HepG2 (cell line): Measurements from ENCODE around the gene MPZ. TPM values are rescaled to one million over a fixed set of nuclear protein-coding genes. Genes with fewer than 3 reads are reported as not detected.

Experiments
- ATAC-seq: fragments of 200-7000 bp; cut with Tn5 transposase; 3 replicates; pipeline ENCODE4 v1.9.1; 2020; ENCODE audit warnings: mild to moderate bottlenecking, moderate library complexity
- BruUV-seq: library from RNA; stranded (reverse); fragments of 400-500 nt; replicated peaks from 2 replicates; lab custom pipeline; 2021; lab: Mats Ljungman, UMichigan
- CTCF ChIA-PET: fragments of 300-600 bp; formaldehyde crosslinking; extraction: SDS; loops from one replicate; lab custom pipeline; 2021; ENCODE audit warnings: low total read pairs, inconsistent platforms, low intra/inter-chr PET ratio; lab: Yijun Ruan, JAX
- POLR2A ChIA-PET: fragments of 350-600 bp; sonication (Branson Sonifier 250); formaldehyde crosslinking; loops from one replicate; lab custom pipeline; 2020; ENCODE audit warnings: antibody characterized with exemption, inconsistent platforms; lab: Yijun Ruan, JAX
- DNase-seq: peaks from one replicate; pipeline ENCODE4 v3.0.0-alpha.2; 2015; ENCODE audit warnings: low spot score
- FAIRE-seq: peaks from 3 replicates; lab custom pipeline; 2011; peaks lifted over from hg19 to GRCh38; lab: Jason Lieb, UNC
- H2AFZ ChIP-seq: one replicate; pipeline ENCODE4 v1.6.1; 2011; ENCODE audit warnings: low read length, inconsistent platforms
- H3K27ac ChIP-seq: fragments of 300-600 bp; 3 replicates; pipeline ENCODE4 v1.8.0; 2011; ENCODE audit warnings: mixed run types, mild to moderate bottlenecking, mixed read lengths, low read length, inconsistent platforms; ENCODE audit not compliant: insufficient read depth; ENCODE audit errors: extremely low read length
- H3K27me3 ChIP-seq, 2 experiments: fragments of 200-600 bp in 1 of 2; 2 replicates in 1 of 2; 3 replicates in 1 of 2; pipeline versions ENCODE4 v1.6.0 to v1.8.0; 2011; ENCODE audit warnings: low read length in 2 of 2, mild to moderate bottlenecking in 2 of 2, moderate library complexity in 2 of 2, inconsistent platforms in 1 of 2; ENCODE audit not compliant: insufficient read depth in 2 of 2, control insufficient read depth in 1 of 2
- H3K36me3 ChIP-seq, 2 experiments: fragments of 200-600 bp in 1 of 2; replicated peaks in 1 of 2; 2 replicates in 1 of 2; 3 replicates in 1 of 2; pipeline versions ENCODE4 v1.5.1 to v1.8.0; 2011; ENCODE audit warnings: low read length in 2 of 2, inconsistent platforms in 1 of 2; ENCODE audit not compliant: insufficient read depth in 2 of 2, control insufficient read depth in 1 of 2
- H3K4me1 ChIP-seq: 2 replicates; pipeline ENCODE4 v1.5.1; 2012; ENCODE audit warnings: low read length, inconsistent platforms; ENCODE audit not compliant: insufficient read depth
- H3K4me2 ChIP-seq: 2 replicates; pipeline ENCODE4 v1.6.0; 2011; ENCODE audit warnings: low read depth, low read length, inconsistent platforms
- H3K4me3 ChIP-seq, 3 experiments: fragments of 200-600 bp in 1 of 3; sonication (generic), shearing (Covaris generic) in 1 of 3; replicated peaks in 1 of 3; 2 replicates each; pipeline ENCODE4 v1.5.1; 2011 to 2016; ENCODE audit warnings: low read length in 3 of 3, inconsistent platforms in 2 of 3, low read depth in 2 of 3, mild to moderate bottlenecking in 2 of 3, control low read depth in 1 of 3, mixed read lengths in 1 of 3; ENCODE audit not compliant: insufficient read depth in 1 of 3
- H3K79me2 ChIP-seq: one replicate; pipeline ENCODE4 v1.6.1; 2011; ENCODE audit warnings: low read length, inconsistent platforms; ENCODE audit not compliant: insufficient read depth
- H3K9ac ChIP-seq: 2 replicates; pipeline ENCODE4 v1.6.0; 2011; ENCODE audit warnings: mild to moderate bottlenecking, low read depth, low read length, inconsistent platforms; ENCODE audit not compliant: insufficient read depth
- H3K9me3 ChIP-seq: 2 replicates; pipeline ENCODE4 v1.5.1; 2012; ENCODE audit warnings: mild to moderate bottlenecking, low read length
- H4K20me1 ChIP-seq: 2 replicates; pipeline ENCODE4 v1.6.0; 2011; ENCODE audit warnings: inconsistent platforms, mild to moderate bottlenecking, low read length, moderate library complexity; ENCODE audit not compliant: insufficient read depth
- CEBPB ChIP-seq: IDR thresholded peaks from 2 replicates; pipeline ENCODE4 v1.6.1; 2011; ENCODE audit warnings: low read depth, low read length, improper control_type of control experiment, borderline replicate concordance
- CREB1 ChIP-seq, 2 experiments: fragments of 450-650 bp in 1 of 2; IDR thresholded peaks; 2 replicates each; pipeline ENCODE4 v1.6.1; 2016 to 2017; ENCODE audit warnings: control low read depth in 1 of 2, mild to moderate bottlenecking in 1 of 2, missing compliant biosample characterization in 1 of 2, missing genetic modification characterization in 1 of 2
- EHMT2 ChIP-seq: fragments of 200-600 bp; sonication (generic); IDR thresholded peaks from 2 replicates; pipeline ENCODE4 v1.7.0; 2017; ENCODE audit warnings: antibody characterized with exemption, low read depth, low read length, borderline replicate concordance
- IRF1 ChIP-seq: sonication (generic); formaldehyde crosslinking; IDR thresholded peaks from 2 replicates; pipeline ENCODE4 v1.4.0; 2020; ENCODE audit warnings: low read depth, mild to moderate bottlenecking, missing genetic modification reagents
- POGK ChIP-seq: sonication (generic); formaldehyde crosslinking; conservative IDR thresholded peaks from 2 replicates; pipeline ENCODE4 v1.8.0; 2022; ENCODE audit warnings: mild to moderate bottlenecking, moderate library complexity, missing genetic modification reagents
- REPIN1 ChIP-seq: sonication (generic); formaldehyde crosslinking; IDR thresholded peaks from 2 replicates; pipeline ENCODE4 v1.8.0; 2022; ENCODE audit warnings: missing genetic modification reagents, low read depth, mild to moderate bottlenecking, borderline replicate concordance
- STAT6 ChIP-seq: sonication (generic); formaldehyde crosslinking; IDR thresholded peaks from 2 replicates; pipeline ENCODE4 v1.4.0; 2020; ENCODE audit warnings: missing genetic modification reagents, mild to moderate bottlenecking, borderline replicate concordance
- ZNF431 ChIP-seq: sonication (generic); formaldehyde crosslinking; IDR thresholded peaks from 2 replicates; pipeline ENCODE4 v1.9.0; 2022; ENCODE audit warnings: missing genetic modification reagents, low read depth, mild to moderate bottlenecking, borderline replicate concordance
- ZNF709 ChIP-seq: sonication (generic); formaldehyde crosslinking; IDR thresholded peaks from 2 replicates; pipeline ENCODE4 v1.5.0; 2020; ENCODE audit warnings: mild to moderate bottlenecking, missing genetic modification reagents
- WGBS: methylation state at CpG from one replicate; pipeline ENCODE4 v1.1.6; 2017; ENCODE audit warnings: low lambda C conversion rate; 5-methylcytosine and 5-hydroxymethylcytosine counted together
- in situ Hi-C: cut with HindIII; loops from 2 replicates; pipeline ENCODE4 v1.10.0; 2017; ENCODE audit warnings: low pct_unique_long_range_greater_than_20kb; ENCODE audit not compliant: extremely low pct_ligation_motif_present
- intact Hi-C: fragments of 100-400 bp; cut with micrococcal nuclease; formaldehyde crosslinking; loops from one replicate; pipeline ENCODE4 v1.10.0; 2022; ENCODE audit not compliant: unreplicated experiment
- polyA plus RNA-seq, 8 experiments: library from polyadenylated mRNA; depleted of rRNA in 3 of 8; stranded (reverse) in 7 of 8; unstranded in 1 of 8; fragments of >200 nt; fragmentation: Illumina TruSeq in 4 of 8; extraction: Trizol in 4 of 8; gene quantifications; 2 replicates each; pipeline versions ENCODE4 v1.2.1 to v1.2.3, GENCODE V29; 2011 to 2016; ENCODE audit warnings: low read depth in 4 of 8, missing spikeins in 1 of 8, mixed read lengths in 1 of 8; ENCODE audit not compliant: insufficient read depth in 1 of 8
- total RNA-seq, 5 experiments: library from RNA; depleted of rRNA; stranded (reverse); fragments of >200 nt; fragmentation: Illumina TruSeq; extraction: Trizol; gene quantifications; 2 replicates each; pipeline ENCODE4 v1.2.3, GENCODE V29; 2016; ENCODE audit warnings: low read depth in 1 of 5

MPZ gene
- total and polyA plus RNA-seq, 2 of the 13 experiments (the other 11 are each of a cell fraction or from before 2014, with no cell fraction given) = 18.3 to 24.6 TPM

GRCh38 chr1:161290779-161291178 is 19.0 kb downstream of the MPZ start:
- H3K4me2 ChIP-seq = 0 out of 2 replicates have a peak overlapping the region, but pooled peaks have one; percentile 45
- intact Hi-C loops (loop anchor here (1.0 to 2.0 kb wide), 3 partner anchors 60 to 81 kb away; partner anchors contain the start of gene TOMM40L), in situ Hi-C loops (loop anchor here (5.0 kb wide), 1 partner anchor 63 kb away; the partner anchor contains the start of gene TOMM40L)
- H3K4me1 ChIP-seq = peaks cover 36% of the 10 kb centered on the region
- no peak overlapping the region for H3K9ac ChIP-seq
- BruUV-seq = no TSS peak
- H3K9me3 ChIP-seq = no peaks in the 10 kb centered on the region
- DNase-seq (no peak), ATAC-seq (no peak), FAIRE-seq (no peak)
- no peak overlapping the region for H2AFZ ChIP-seq
- H3K79me2 ChIP-seq = no peaks in the 10 kb centered on the region
- ChIA-PET CTCF (interaction anchor here (0.8 to 3.2 kb wide), 4 partner anchors 60 to 98 kb away, joined by 8 to 36 read pairs (median 17); partner anchors contain the start of gene TOMM40L), POLR2A (interaction anchor here (0.8 to 2.5 kb wide), 6 partner anchors 23 to 82 kb away, joined by 3 to 17 read pairs (median 6); partner anchors contain the start of genes SDHC and TOMM40L)
- TF ChIP-seq CREB1 (IDR thresholded peaks at IDR 0.05) = peak; percentile 77
- no peak for TF ChIP-seq CREB1 (CRISPR knock-in tag; IDR thresholded peaks at IDR 0.05)
- no peak for TF ChIP-seq EHMT2
- no peaks in the 10 kb centered on the region; a peak in 1 of 5 replicates for H3K27me3 ChIP-seq
- H4K20me1 ChIP-seq = no peaks in the 10 kb centered on the region
- H3K27ac ChIP-seq = no peak overlapping the region
- no peak overlapping the region for H3K4me3 ChIP-seq
- no peaks in the 10 kb centered on the region for H3K36me3 ChIP-seq
- WGBS = 83% methylated on average over 1 of the region's 1 CpG

- BruUV-seq = no TSS peak
- H3K4me3 ChIP-seq = no peak overlapping the region
- H3K27me3 ChIP-seq = no peaks in the 10 kb centered on the region; a peak in 1 of 5 replicates
- in situ Hi-C loops = no loop called here
- CTCF ChIA-PET = interaction anchor here (0.9 to 1.1 kb wide), 2 partner anchors 16 to 57 kb away, joined by 3 read pairs; no protein-coding TSS in a partner anchor
- H3K79me2 ChIP-seq = no peaks in the 10 kb centered on the region
- H4K20me1 ChIP-seq = no peaks in the 10 kb centered on the region
- DNase-seq = peak; percentile 57
- no peak overlapping the region for H3K27ac ChIP-seq
- peak; percentile 85 for ATAC-seq
- WGBS = 6% methylated on average over 3 of the region's 3 CpGs
- H3K9ac ChIP-seq = no peak overlapping the region
- H3K36me3 ChIP-seq = no peaks in the 10 kb centered on the region
- no peaks in the 10 kb centered on the region for H3K9me3 ChIP-seq
- no peak overlapping the region for H2AFZ ChIP-seq
- POLR2A ChIA-PET = interaction anchor here (0.9 to 1.6 kb wide), 8 partner anchors 18 to 89 kb away, joined by 3 to 9 read pairs (median 4); partner anchors contain the start of genes ADAMTS4, APOA2, NDUFS2 and SDHC
- intact Hi-C loops = no loop called here
- H3K4me1 ChIP-seq = peaks cover 32% of the 10 kb centered on the region
- FAIRE-seq = no peak
- H3K4me2 ChIP-seq = peak overlapping the region; percentile 9; the same call in 1 of the 2 replicates
- TF ChIP-seq POGK (no peak), ZNF431 (CRISPR knock-in tag) (no peak), REPIN1 (0 out of 2 replicates have a peak, but pooled peaks have one; percentile 75), CEBPB (peak; percentile 44; the same call in 1 of the 2 replicates), IRF1 (CRISPR knock-in tag) (no peak), STAT6 (CRISPR knock-in tag) (no peak), ZNF709 (CRISPR knock-in tag) (no peak)
Measured at GRCh38 chr1:161287482-161288054, 22.2 kb downstream of the MPZ start.
